ENCODE data around the gene ADGRG1.

- TF ChIP-seq CTCF (IDR thresholded peaks at IDR 0.05) (no peak), EZH2 (IDR thresholded peaks at IDR 0.05; ENCODE audit: borderline replicate concordance, insufficient read depth, low read depth, low read length, poor library complexity, severe bottlenecking) (no peak)
Measured at GRCh38 chr16:57704011-57704904, 75.8 kb downstream of the ADGRG1 start.

Measured in B cell (primary cell).